AG08395 (cell line): Measurements from ENCODE around the gene BRD1.
"Not testable (repeated sequence)": the region's sequence is repeated elsewhere in the genome, so short reads cannot be mapped to it uniquely, and the experiment has no call there.

Experiments
- DNase-seq: peaks from one replicate; pipeline ENCODE4 v3.0.0; 2012; ENCODE audit warnings: mixed read lengths, low spot score

BRD1 gene

GRCh38 chr22:49852898-49853894, 25.5 kb upstream of the BRD1 start, which contains the start of gene ZBED4:
TSS of gene ZBED4 (plus strand) at chr22:49853844. CDS start at chr22:49883663, 29,819 bp downstream.
- DNase-seq, result peak; percentile 100

GRCh38 chr22:49852568-49852897, 24.9 kb upstream of the BRD1 start:
- DNase-seq, result not testable (repeated sequence)

GRCh38 chr22:49850959-49851802, 23.5 kb upstream of the BRD1 start:
- DNase-seq, result no peak

GRCh38 chr22:49850021-49850911, 22.6 kb upstream of the BRD1 start:
- no peak for DNase-seq

- no peak for DNase-seq
Observed at GRCh38 chr22:49849161-49850020, 21.7 kb upstream of the BRD1 start.

GRCh38 chr22:49848690-49849160, 21.1 kb upstream of the BRD1 start:
- DNase-seq, result no peak

- DNase-seq, result no peak
Observed at GRCh38 chr22:49847751-49848689, 20.3 kb upstream of the BRD1 start.

- DNase-seq, result no peak
Observed at GRCh38 chr22:49845666-49846459, 18.2 kb upstream of the BRD1 start.

GRCh38 chr22:49845241-49845640, 17.6 kb upstream of the BRD1 start:
- no peak for DNase-seq

- no peak for DNase-seq
Observed at GRCh38 chr22:49838771-49839717, 11.4 kb upstream of the BRD1 start.

- DNase-seq, result no peak
Observed at GRCh38 chr22:49833340-49834007, 5.8 kb upstream of the BRD1 start.

- no peak for DNase-seq
Observed at GRCh38 chr22:49829044-49829853, 1.6 kb upstream of the BRD1 start.

- DNase-seq, result no peak
Observed at GRCh38 chr22:49828599-49828965, 909 bp upstream of the BRD1 start.

GRCh38 chr22:49827271-49827852, 311 bp downstream of the BRD1 start:
- peak; percentile 32 for DNase-seq

GRCh38 chr22:49826603-49827270, 936 bp downstream of the BRD1 start:
- peak; percentile 37 for DNase-seq
